HPDE6-E6E7 (cell line): Measurements from ENCODE around the gene BPTF.
"Not testable (repeated sequence)": the region's sequence is repeated elsewhere in the genome, so short reads cannot be mapped to it uniquely, and the experiment has no call there.

Experiments used
- DNase-seq: peaks from one replicate; pipeline ENCODE4 v3.0.0; 2011; ENCODE audit warnings: missing footprints; ENCODE audit errors: extremely low spot score

Gene BPTF, protein sequence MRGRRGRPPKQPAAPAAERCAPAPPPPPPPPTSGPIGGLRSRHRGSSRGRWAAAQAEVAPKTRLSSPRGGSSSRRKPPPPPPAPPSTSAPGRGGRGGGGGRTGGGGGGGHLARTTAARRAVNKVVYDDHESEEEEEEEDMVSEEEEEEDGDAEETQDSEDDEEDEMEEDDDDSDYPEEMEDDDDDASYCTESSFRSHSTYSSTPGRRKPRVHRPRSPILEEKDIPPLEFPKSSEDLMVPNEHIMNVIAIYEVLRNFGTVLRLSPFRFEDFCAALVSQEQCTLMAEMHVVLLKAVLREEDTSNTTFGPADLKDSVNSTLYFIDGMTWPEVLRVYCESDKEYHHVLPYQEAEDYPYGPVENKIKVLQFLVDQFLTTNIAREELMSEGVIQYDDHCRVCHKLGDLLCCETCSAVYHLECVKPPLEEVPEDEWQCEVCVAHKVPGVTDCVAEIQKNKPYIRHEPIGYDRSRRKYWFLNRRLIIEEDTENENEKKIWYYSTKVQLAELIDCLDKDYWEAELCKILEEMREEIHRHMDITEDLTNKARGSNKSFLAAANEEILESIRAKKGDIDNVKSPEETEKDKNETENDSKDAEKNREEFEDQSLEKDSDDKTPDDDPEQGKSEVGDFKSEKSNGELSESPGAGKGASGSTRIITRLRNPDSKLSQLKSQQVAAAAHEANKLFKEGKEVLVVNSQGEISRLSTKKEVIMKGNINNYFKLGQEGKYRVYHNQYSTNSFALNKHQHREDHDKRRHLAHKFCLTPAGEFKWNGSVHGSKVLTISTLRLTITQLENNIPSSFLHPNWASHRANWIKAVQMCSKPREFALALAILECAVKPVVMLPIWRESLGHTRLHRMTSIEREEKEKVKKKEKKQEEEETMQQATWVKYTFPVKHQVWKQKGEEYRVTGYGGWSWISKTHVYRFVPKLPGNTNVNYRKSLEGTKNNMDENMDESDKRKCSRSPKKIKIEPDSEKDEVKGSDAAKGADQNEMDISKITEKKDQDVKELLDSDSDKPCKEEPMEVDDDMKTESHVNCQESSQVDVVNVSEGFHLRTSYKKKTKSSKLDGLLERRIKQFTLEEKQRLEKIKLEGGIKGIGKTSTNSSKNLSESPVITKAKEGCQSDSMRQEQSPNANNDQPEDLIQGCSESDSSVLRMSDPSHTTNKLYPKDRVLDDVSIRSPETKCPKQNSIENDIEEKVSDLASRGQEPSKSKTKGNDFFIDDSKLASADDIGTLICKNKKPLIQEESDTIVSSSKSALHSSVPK (N-terminal part only)

DNA sequence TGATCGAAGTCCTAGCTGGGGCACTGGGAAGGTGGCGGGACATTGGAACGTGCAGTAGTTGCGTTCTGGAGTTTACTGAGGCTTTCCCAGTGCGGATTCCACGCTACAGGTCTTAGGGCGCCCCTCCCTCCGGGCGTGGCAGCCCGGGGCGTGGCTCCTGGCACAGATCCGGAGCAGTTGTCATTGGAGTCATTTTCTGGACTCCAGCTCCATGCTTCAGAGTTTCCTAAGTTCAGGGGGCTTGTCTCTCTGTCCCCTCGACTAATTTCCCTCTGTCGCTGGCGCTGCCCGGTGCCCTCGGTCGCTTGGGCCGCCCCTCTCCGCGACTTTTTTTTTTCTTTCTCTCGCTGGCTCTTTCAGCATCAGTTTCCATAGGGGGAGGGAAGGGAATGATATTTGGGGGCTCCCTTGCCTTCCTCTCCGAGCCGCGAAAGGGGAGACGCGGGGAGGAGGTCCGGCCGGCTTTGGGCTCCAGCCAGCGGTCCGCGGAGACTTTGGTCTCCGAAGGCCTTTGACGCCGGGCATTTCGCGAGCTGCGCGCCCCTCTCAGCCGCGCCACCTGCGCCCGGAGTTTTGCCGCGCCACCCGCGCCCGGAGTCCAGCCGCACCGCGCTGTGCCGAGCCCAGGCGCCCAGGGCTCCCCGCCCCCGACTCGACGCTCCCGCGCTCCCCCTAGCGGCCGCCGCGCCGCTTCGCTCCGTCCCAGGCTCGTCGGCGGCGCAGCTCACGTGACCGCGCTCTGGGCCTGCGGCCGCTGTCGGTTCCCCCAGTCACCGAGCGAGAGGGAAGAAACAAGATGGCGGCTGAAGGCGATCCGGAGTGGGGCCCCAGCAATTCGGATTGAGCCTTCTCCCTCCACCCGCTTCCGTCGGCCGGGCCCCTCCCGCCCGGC, at the start of gene BPTF:
Gene BPTF (plus strand): TSS at position 769 of the 892 bp plus-strand sequence. CDS start 222 bp downstream, outside the sequence.
- peak; percentile 88 for DNase-seq

DNA sequence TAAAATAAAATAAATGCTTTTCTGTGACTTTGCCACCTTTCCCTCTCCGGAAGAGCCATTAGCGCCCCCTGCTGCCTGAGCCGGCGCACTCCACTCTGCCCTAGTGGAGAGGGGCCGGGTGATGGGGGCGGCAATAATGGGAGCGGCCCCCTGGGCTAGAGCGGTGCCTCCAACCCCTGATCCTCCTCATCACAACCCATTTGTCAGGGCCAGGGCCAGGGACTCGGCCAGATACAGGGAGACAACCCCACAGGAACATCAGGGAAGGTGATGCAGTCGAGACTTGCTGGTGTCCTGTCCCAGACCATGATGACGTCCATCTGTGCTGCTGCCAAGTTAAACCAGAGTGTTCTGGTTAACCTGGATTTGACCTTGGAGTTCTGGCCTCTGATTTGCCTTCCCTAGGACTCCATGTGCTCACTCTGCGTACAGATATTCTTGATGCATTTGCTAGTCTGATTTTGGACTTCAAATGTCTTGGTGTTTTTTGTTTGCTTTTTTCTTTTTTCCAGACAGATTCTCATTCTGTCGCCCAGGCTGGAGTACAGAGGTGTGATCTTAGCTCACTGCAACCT, 46.1 kb upstream of the BPTF start:
- DNase-seq: no peak

DNA sequence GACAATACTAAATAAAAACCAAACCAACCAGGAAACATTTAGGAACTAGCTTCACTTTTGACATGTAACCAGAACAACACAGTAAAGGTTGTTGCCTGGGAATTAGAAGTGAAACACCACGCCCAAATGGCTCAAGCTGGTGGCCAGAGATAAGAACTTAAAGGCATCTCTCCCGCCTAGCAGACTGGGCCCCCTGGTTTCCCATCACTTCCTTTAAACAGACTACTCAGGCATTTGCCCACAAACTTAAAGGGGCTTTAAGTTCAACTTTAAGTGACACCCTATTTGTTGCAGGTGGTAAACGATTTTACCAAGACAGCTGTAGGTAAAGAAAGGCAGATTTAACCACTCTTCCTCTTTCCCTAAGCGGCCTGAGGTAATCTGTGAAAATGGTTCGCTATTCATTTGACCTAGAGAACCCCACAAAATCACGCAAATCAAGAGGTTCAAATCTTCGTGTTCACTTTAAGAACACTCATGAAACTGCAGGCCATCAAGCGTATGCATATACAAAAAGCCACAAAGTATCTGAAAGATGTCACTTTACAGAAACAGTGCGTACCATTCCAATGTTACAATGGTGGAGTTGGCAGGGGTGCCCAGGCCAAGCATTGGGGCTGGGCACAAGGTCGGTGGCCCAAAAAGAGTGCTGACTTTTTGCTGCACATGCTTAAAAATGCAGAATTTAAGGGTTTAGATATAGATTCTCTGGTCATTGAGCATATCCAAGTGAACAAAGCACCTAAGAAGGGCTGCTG, 40.8 kb upstream of the BPTF start:
- DNase-seq: no peak

DNA sequence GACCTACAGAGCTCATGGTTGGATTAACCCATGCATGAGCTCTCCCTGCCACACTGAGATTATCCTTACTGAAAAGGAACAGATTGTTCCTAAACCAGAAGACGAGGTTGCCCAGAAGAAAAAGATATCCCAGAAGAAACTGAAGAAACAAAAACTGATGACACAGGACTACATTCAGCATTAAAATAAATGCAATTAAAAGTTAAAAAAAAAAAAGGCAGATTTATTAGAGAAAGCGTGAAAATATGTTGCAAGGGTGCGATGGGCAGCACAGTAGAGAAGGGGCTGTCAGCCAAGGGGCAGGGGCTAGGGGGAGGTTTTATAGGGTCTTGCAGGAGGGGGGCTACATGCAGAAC, 40.2 kb upstream of the BPTF start:
- no peak for DNase-seq

DNA sequence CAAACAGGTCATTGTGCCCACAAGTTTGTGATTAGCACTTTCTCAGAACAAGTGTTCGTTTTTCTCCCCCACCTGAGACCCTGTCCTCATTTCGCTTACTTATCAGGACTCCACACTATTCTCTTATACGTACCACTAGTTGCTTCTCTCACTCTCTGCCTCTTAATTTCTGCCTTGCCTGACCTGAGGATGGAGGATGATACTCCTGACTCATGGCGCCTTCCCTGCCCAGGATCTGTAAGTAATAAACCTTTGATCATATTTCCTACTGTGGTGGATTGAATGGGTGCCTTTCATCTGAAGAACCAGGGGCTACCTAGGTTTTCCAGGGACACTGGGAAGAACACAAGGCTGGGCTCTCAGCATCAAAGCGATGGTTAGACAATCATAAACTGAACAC, 39.8 kb upstream of the BPTF start:
- DNase-seq: no peak

GRCh38 chr17:67800495-67800928, 24.8 kb upstream of the BPTF start:
- peak; percentile 31 for DNase-seq

- no peak for DNase-seq
Measured at GRCh38 chr17:67801626-67802175, 23.6 kb upstream of the BPTF start.

GRCh38 chr17:67810464-67810863, 14.8 kb upstream of the BPTF start:
- no peak for DNase-seq

- not testable (repeated sequence) for DNase-seq
Measured at GRCh38 chr17:67812380-67812779, 12.9 kb upstream of the BPTF start.

DNA sequence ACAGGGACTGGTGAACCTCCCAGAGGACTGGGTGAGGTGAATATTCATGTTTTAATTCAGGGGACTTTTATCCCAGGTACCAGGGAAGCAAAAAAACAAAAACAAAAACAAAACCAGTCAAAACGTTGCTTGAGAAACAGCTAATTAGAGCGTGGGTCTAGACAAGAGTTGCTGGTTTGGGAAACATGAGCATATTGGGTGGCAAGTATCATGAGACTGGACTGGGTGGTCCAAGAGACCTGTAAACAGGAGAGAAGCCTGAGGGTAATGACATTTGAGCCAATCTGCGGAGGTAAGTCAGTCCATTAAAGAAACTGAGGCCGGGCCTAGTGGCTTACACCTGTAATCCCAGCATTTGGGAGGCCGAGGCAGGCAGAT, 11.5 kb upstream of the BPTF start:
- no peak for DNase-seq

DNA sequence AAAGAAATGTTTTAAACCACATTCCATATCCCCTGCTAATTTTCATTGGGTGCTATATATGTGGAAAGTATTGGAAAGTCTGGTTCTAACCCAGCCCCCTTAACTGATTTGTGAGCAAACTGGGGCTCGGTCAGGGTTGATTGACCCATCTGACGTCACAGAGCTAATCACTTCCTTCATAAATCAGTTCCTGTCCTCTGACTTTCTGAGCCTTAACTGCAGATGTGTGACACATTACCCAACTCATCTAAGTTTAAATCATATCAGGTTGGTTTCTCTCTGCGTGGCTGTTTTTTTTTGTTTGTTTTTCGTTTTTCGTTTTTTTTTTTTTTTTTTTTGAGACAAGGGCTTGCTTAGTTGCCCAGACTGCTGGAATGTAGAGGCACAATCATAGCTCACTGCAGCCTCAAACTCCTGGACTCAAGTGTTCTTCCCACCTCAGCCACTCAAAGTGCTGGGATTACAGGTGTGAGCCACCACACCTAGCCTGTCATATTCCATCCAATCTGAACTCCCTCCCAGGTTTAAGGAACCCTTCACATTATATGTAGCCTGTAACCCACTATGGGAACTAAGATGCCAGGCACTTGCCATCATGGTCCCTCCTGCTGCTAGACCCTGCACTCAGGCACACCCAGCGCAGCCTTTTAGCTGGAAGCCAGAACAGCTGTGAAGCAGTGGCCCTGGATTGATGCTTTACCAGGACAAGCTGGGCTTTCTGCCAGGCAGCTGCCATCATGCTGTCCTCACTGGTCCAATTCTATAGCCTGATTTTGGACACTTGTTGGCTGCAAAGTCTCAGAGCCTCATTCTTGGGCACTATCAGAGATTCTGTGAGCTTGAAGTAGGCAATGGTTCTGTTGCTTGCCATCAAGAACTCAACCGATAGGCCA, 6.9 kb upstream of the BPTF start:
- DNase-seq: no peak

GRCh38 chr17:67819722-67820121, 5.6 kb upstream of the BPTF start:
- DNase-seq: no peak

GRCh38 chr17:67821871-67822367, 3.4 kb upstream of the BPTF start:
- no peak for DNase-seq

GRCh38 chr17:67825627-67826601, 611 bp downstream of the BPTF start:
- DNase-seq: not testable (repeated sequence)

GRCh38 chr17:67829331-67829730, 4.0 kb downstream of the BPTF start:
- no peak for DNase-seq

DNA sequence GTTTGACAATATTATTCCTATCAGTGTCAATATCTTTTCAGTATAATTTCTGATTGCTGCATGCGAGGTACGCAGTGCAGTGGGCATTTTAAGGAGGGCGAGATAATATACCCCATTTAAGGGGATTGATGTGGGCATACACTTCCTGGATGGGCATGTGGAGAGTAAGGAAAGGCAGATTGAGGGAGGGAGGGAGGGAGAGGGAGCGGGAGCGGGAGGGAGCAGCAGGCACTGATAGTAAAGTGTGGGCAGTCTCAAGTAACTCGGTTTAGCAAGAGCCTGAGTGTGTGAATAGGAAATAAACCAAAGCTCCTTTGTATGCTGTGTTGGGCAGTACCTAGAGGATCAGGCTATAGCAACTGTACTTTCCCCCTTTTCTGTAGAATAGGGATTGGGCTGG, 5.1 kb downstream of the BPTF start:
- no peak for DNase-seq

- DNase-seq: no peak
Measured at GRCh38 chr17:67831268-67831667, 6.0 kb downstream of the BPTF start.
